ENCODE results near the gene PCDH9. TPM values are rescaled to one million over a fixed set of nuclear protein-coding genes. Genes with fewer than 3 reads are reported as not detected.

Gene PCDH9
- total and polyA plus RNA-seq, 2 experiments from 2014 or later: 0.31 to 0.52 TPM

DNA sequence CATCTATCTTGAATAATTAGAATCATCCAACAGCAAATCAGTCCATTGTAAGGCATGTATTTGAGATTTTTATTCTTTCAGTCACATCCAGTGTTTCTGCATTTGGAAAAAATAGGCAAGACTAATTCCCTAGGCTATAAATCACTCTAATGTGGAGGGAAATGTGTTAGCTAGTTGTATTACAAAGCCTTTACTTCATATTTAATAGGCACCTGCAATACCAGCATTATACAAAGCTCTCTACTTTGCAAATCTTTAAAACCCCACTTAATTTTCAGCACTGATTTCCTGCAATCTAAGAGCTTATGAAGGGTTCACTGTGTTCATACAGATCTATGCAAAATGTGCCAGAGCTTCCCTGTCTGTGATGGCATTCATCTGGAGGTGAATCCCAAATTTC lies 12.3 kb downstream of the PCDH9 start:
- TF ChIP-seq STAT1 (IDR thresholded peaks at IDR 0.05; ENCODE audit: unreplicated experiment): no peak
- no peak for TF ChIP-seq JUNB (IDR thresholded peaks at IDR 0.05; ENCODE audit: unreplicated experiment)
- no peak for TF ChIP-seq POLR2AphosphoS5 (IDR thresholded peaks at IDR 0.05; ENCODE audit: low read depth)
- no peak for TF ChIP-seq ZNF331 (CRISPR knock-in tag; IDR thresholded peaks at IDR 0.05; ENCODE audit: low read depth)
- TF ChIP-seq CREB1 (CRISPR knock-in tag; IDR thresholded peaks at IDR 0.05; ENCODE audit: low read depth): no peak
- TF ChIP-seq ZNF114 (CRISPR knock-in tag; IDR thresholded peaks at IDR 0.05): no peak
- TF ChIP-seq ETS1 (IDR thresholded peaks at IDR 0.05): no peak
- no peak for TF ChIP-seq REST (IDR thresholded peaks at IDR 0.05; ENCODE audit: unreplicated experiment)
- TF ChIP-seq, protein P1, sequence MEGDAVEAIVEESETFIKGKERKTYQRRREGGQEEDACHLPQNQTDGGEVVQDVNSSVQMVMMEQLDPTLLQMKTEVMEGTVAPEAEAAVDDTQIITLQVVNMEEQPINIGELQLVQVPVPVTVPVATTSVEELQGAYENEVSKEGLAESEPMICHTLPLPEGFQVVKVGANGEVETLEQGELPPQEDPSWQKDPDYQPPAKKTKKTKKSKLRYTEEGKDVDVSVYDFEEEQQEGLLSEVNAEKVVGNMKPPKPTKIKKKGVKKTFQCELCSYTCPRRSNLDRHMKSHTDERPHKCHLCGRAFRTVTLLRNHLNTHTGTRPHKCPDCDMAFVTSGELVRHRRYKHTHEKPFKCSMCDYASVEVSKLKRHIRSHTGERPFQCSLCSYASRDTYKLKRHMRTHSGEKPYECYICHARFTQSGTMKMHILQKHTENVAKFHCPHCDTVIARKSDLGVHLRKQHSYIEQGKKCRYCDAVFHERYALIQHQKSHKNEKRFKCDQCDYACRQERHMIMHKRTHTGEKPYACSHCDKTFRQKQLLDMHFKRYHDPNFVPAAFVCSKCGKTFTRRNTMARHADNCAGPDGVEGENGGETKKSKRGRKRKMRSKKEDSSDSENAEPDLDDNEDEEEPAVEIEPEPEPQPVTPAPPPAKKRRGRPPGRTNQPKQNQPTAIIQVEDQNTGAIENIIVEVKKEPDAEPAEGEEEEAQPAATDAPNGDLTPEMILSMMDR (conservative IDR thresholded peaks at IDR 0.05; ENCODE audit: low read depth in 2 of 2): no peak
- TF ChIP-seq NANOG (IDR thresholded peaks at IDR 0.05; ENCODE audit: borderline replicate concordance): no peak
- no peak for TF ChIP-seq ZNF462 (CRISPR knock-in tag; IDR thresholded peaks at IDR 0.05)
- TF ChIP-seq EZH2 (IDR thresholded peaks at IDR 0.05; ENCODE audit: low read depth, unreplicated experiment): no peak
- no peak for TF ChIP-seq EZH2phosphoT487 (IDR thresholded peaks at IDR 0.05; ENCODE audit: unreplicated experiment)
- Histone ChIP-seq H3K36me3 (ENCODE audit: insufficient read depth) (no peaks in the 10 kb centered on the region), H3K4me3 (no peak overlapping the region), H3K27me3 (ENCODE audit: insufficient read depth) (no peaks in the 10 kb centered on the region), H3K27ac (ENCODE audit: low read depth) (no peak overlapping the region), H3K4me2 (no peak overlapping the region), H3K4me1 (ENCODE audit: insufficient read depth) (no peaks in the 10 kb centered on the region), H2AFZ (no peak overlapping the region), H3K9me2 (ENCODE audit: insufficient read depth) (no peaks in the 10 kb centered on the region), H4K20me1 (replicated peaks; ENCODE audit: insufficient read depth) (no peaks in the 10 kb centered on the region), H3K79me2 (replicated peaks; ENCODE audit: insufficient read depth) (no peaks in the 10 kb centered on the region), H3F3A (replicated peaks; ENCODE audit: low read depth) (no peaks in the 10 kb centered on the region)
- DNase-seq (ENCODE audit: low spot score) (no peak), ATAC-seq (no peak)
- Mint-ChIP-seq H3K9me3 (no peaks in the 10 kb centered on the region), H3K4me1 (no peaks in the 10 kb centered on the region), H3K27ac (no peak overlapping the region), H3K36me3 (ENCODE audit: low read depth) (no peaks in the 10 kb centered on the region), H3K27me3 (ENCODE audit: insufficient read depth, low read depth, poor library complexity) (no peaks in the 10 kb centered on the region), H3K4me3 (no peak overlapping the region)

All from GM23338 (cell line).